ENCODE measurements around the gene GRAMD1A.

Gene GRAMD1A

DNA sequence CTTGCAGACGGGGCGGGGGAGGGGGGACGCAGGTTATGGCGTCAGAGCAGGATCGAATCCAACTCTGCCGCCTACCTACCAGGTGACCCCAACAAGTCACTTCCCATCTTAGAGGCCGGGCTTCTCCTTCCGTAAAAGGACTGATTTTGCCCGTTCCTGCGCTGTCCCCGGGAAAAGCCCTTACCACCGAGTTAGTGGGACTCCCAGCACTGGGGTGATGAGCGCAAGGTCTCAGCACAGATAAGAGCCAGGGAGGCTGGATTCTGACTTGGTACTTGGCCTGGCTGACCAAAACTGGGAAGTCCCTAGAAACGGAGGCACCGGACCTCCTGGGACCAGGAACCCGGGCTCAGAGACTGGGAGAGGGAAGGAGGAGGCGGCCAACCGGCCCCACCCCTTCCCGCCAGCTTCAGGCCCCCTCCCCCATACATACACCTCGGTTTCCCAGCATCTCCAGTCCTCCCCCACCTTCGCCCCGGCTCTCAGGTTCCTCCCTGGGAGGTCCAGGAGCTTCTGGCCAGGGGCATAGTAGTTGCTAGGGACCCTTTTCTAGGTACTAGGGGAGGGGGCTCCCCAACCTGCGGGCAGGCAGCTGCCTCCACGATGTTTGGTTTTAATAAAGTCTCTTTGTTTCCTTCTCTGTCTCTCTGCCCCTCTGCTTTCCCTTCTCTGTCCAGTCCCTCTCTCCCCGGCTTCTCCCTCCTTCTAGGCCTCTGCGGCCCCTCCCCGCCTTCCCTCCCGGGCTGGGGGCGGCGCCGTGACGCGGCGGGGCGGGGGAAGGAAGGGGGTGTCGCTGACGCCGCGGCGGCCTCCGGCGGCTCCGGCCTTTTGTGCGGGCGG is at the start of gene GRAMD1A (continued):
- peak; percentile 68; the same call in 1 of the 2 replicates for TF ChIP-seq ZNF843 (tag by site-specific recombination; IDR thresholded peaks at IDR 0.05)
- TF ChIP-seq ZNF394 (tag by site-specific recombination; IDR thresholded peaks at IDR 0.05; ENCODE audit: borderline replicate concordance), result peak; percentile 88; the same call in 1 of the 2 replicates
- peak; percentile 85; the same call in 1 of the 2 replicates for TF ChIP-seq ZFP37 (tag by site-specific recombination; IDR thresholded peaks at IDR 0.05)
- TF ChIP-seq ZNF791 (tag by site-specific recombination; IDR thresholded peaks at IDR 0.05), result no peak
- TF ChIP-seq, protein P1, sequence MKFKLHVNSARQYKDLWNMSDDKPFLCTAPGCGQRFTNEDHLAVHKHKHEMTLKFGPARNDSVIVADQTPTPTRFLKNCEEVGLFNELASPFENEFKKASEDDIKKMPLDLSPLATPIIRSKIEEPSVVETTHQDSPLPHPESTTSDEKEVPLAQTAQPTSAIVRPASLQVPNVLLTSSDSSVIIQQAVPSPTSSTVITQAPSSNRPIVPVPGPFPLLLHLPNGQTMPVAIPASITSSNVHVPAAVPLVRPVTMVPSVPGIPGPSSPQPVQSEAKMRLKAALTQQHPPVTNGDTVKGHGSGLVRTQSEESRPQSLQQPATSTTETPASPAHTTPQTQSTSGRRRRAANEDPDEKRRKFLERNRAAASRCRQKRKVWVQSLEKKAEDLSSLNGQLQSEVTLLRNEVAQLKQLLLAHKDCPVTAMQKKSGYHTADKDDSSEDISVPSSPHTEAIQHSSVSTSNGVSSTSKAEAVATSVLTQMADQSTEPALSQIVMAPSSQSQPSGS (tag by site-specific recombination; IDR thresholded peaks at IDR 0.05; ENCODE audit: low read depth), result no peak
- no peak for TF ChIP-seq ZNF777 (tag by site-specific recombination; IDR thresholded peaks at IDR 0.05; ENCODE audit: borderline replicate concordance)
- no peak for TF ChIP-seq ZNF280C (tag by site-specific recombination; IDR thresholded peaks at IDR 0.05)
- TF ChIP-seq ZNF549 (tag by site-specific recombination; IDR thresholded peaks at IDR 0.05), result no peak
- no peak for TF ChIP-seq ZNF571 (tag by site-specific recombination; IDR thresholded peaks at IDR 0.05)
- TF ChIP-seq PRDM1 (tag by site-specific recombination; IDR thresholded peaks at IDR 0.05), result peak; percentile 96
- TF ChIP-seq KLF16 (tag by site-specific recombination; IDR thresholded peaks at IDR 0.05), result no peak; the same call in none of the 2 replicates
- TF ChIP-seq ZSCAN30 (tag by site-specific recombination; IDR thresholded peaks at IDR 0.05), result no peak
- no peak for TF ChIP-seq ZNF837 (tag by site-specific recombination; IDR thresholded peaks at IDR 0.05)
- TF ChIP-seq WT1 (tag by site-specific recombination; IDR thresholded peaks at IDR 0.05), result peak; percentile 82
- peak; percentile 93 for TF ChIP-seq ZBTB48 (tag by site-specific recombination; IDR thresholded peaks at IDR 0.05)
- peak; percentile 60 for TF ChIP-seq YY1 (tag by site-specific recombination; IDR thresholded peaks at IDR 0.05)
- peak; percentile 95 for TF ChIP-seq ZNF398 (tag by site-specific recombination; IDR thresholded peaks at IDR 0.05)
- no peak for TF ChIP-seq ZNF292 (tag by site-specific recombination; IDR thresholded peaks at IDR 0.05; ENCODE audit: borderline replicate concordance, low read depth)
- peak; percentile 5; the same call in 1 of the 2 replicates for TF ChIP-seq ZNF677 (tag by site-specific recombination; IDR thresholded peaks at IDR 0.05)
- TF ChIP-seq ZFP41 (tag by site-specific recombination; IDR thresholded peaks at IDR 0.05; ENCODE audit: borderline replicate concordance), result no peak
- TF ChIP-seq ZNF701 (tag by site-specific recombination; IDR thresholded peaks at IDR 0.05), result no peak
- TF ChIP-seq, protein P2, sequence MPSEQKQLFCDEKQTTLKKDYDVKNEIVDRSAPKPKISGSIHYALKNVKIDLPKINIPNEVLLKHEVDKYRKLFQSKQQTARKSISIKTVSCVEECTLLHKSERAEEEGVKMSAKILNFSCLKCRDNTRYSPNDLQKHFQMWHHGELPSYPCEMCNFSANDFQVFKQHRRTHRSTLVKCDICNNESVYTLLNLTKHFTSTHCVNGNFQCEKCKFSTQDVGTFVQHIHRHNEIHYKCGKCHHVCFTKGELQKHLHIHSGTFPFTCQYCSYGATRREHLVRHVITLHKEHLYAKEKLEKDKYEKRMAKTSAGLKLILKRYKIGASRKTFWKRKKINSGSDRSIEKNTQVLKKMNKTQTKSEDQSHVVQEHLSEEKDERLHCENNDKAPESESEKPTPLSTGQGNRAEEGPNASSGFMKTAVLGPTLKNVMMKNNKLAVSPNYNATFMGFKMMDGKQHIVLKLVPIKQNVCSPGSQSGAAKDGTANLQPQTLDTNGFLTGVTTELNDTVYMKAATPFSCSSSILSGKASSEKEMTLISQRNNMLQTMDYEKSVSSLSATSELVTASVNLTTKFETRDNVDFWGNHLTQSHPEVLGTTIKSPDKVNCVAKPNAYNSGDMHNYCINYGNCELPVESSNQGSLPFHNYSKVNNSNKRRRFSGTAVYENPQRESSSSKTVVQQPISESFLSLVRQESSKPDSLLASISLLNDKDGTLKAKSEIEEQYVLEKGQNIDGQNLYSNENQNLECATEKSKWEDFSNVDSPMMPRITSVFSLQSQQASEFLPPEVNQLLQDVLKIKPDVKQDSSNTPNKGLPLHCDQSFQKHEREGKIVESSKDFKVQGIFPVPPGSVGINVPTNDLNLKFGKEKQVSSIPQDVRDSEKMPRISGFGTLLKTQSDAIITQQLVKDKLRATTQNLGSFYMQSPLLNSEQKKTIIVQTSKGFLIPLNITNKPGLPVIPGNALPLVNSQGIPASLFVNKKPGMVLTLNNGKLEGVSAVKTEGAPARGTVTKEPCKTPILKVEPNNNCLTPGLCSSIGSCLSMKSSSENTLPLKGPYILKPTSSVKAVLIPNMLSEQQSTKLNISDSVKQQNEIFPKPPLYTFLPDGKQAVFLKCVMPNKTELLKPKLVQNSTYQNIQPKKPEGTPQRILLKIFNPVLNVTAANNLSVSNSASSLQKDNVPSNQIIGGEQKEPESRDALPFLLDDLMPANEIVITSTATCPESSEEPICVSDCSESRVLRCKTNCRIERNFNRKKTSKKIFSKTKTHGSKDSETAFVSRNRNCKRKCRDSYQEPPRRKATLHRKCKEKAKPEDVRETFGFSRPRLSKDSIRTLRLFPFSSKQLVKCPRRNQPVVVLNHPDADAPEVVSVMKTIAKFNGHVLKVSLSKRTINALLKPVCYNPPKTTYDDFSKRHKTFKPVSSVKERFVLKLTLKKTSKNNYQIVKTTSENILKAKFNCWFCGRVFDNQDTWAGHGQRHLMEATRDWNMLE (tag by site-specific recombination; conservative IDR thresholded peaks at IDR 0.05; ENCODE audit: low read depth), result 0 out of 2 replicates have a peak, but pooled peaks have one; percentile 38
- no peak for TF ChIP-seq ZNF148 (tag by site-specific recombination; IDR thresholded peaks at IDR 0.05; ENCODE audit: borderline replicate concordance)
- TF ChIP-seq ZNF37A (tag by site-specific recombination; IDR thresholded peaks at IDR 0.05), result no peak
- TF ChIP-seq ZFP69B (tag by site-specific recombination; IDR thresholded peaks at IDR 0.05), result peak; percentile 83
- no peak for TF ChIP-seq SETDB1 (IDR thresholded peaks at IDR 0.05; ENCODE audit: insufficient read length, low read length)
